ENCODE results near the gene ACVRL1.

ACVRL1 gene

GRCh38 chr12:51900323-51900889, 6.9 kb upstream of the ACVRL1 start:
- no peak for DNase-seq

GRCh38 chr12:51901121-51901817, 6.0 kb upstream of the ACVRL1 start:
- DNase-seq = peak; percentile 41

GRCh38 chr12:51901881-51902280, 5.4 kb upstream of the ACVRL1 start:
- DNase-seq = no peak

GRCh38 chr12:51904951-51905470, 2.3 kb upstream of the ACVRL1 start:
- no peak for DNase-seq

- no peak for DNase-seq
Measured at GRCh38 chr12:51905471-51906429, 1.6 kb upstream of the ACVRL1 start.

GRCh38 chr12:51906430-51907082, 748 bp upstream of the ACVRL1 start:
- DNase-seq = no peak

GRCh38 chr12:51907856-51908425, 637 bp downstream of the ACVRL1 start:
- no peak for DNase-seq

- no peak for DNase-seq
Measured at GRCh38 chr12:51908876-51909592, 1.7 kb downstream of the ACVRL1 start.

GRCh38 chr12:51910168-51910567, 2.9 kb downstream of the ACVRL1 start:
- no peak for DNase-seq

GRCh38 chr12:51910691-51911090, 3.4 kb downstream of the ACVRL1 start:
- DNase-seq = no peak

- DNase-seq = no peak
Measured at GRCh38 chr12:51911307-51911706, 4.0 kb downstream of the ACVRL1 start.

GRCh38 chr12:51911788-51912711, 4.7 kb downstream of the ACVRL1 start:
- DNase-seq = no peak

- no peak for DNase-seq
Measured at GRCh38 chr12:51913071-51914033, 6.0 kb downstream of the ACVRL1 start.

GRCh38 chr12:51914034-51914923, 7.0 kb downstream of the ACVRL1 start:
- DNase-seq = no peak

GRCh38 chr12:51915003-51915625, 7.8 kb downstream of the ACVRL1 start:
- DNase-seq = no peak

GRCh38 chr12:51915951-51916350, 8.6 kb downstream of the ACVRL1 start:
- DNase-seq = no peak

- no peak for DNase-seq
Measured at GRCh38 chr12:51917041-51917590, 9.8 kb downstream of the ACVRL1 start.
